B cell (primary cell): ENCODE measurements around the gene CDK6.

Experiments
- CTCF ChIP-seq: fragments of 200-600 bp; IDR thresholded peaks from one replicate; pipeline ENCODE4 v1.8.0; 2022; ENCODE audit warnings: antibody characterized with exemption, mild to moderate bottlenecking
- EZH2 ChIP-seq: IDR thresholded peaks from 2 replicates; pipeline ENCODE4 v1.6.1; 2012; ENCODE audit warnings: borderline replicate concordance, low read depth, mild to moderate bottlenecking, moderate library complexity, low read length; ENCODE audit not compliant: insufficient read depth, poor library complexity, severe bottlenecking

- TF ChIP-seq CTCF (no peak), EZH2 (no peak)
These were observed 113.8 kb downstream of the CDK6 start for GRCh38 chr7:92722541-92722940.
